ENCODE data around the gene MPHOSPH9.
"Not testable (repeated sequence)": the region's sequence is repeated elsewhere in the genome, so short reads cannot be mapped to it uniquely, and the experiment has no call there.

Gene MPHOSPH9

GRCh38 chr12:123260081-123260480 lies 27.1 kb upstream of the MPHOSPH9 start:
- no peak for TF ChIP-seq CTCF (conservative IDR thresholded peaks at IDR 0.05; ENCODE audit: control insufficient read depth, insufficient read depth, low read depth, low read length)
- no peak overlapping the region for H3K4me3 ChIP-seq (ENCODE audit: control insufficient read depth, low read depth, low read length)
- no peak for DNase-seq (ENCODE audit: low read depth)

DNA sequence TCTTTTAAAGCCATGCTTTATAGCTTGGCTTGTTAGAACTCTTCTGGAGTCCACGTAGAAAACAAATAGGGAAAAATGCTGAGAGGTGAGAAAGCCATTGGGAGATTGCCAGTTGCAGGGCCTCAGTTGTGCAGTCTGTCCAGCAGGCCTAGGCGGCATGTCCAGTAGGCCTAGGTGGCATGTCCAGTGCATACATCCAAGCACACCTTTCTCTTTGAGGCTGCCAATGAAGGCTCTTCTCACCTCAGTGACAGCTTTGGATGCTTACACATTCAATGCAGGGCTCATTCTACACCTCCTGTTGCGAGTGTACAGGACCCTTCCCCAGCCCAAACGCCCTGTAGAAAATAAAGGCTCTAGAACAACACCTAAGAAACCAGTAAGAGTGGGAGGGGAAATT lies 25.7 kb upstream of the MPHOSPH9 start:
- no peak overlapping the region for H3K4me3 ChIP-seq (ENCODE audit: control insufficient read depth, low read depth, low read length)
- TF ChIP-seq CTCF (conservative IDR thresholded peaks at IDR 0.05; ENCODE audit: control insufficient read depth, insufficient read depth, low read depth, low read length), result no peak
- DNase-seq (ENCODE audit: low read depth), result no peak

GRCh38 chr12:123254853-123255446 lies 22.0 kb upstream of the MPHOSPH9 start:
- no peak overlapping the region for H3K4me3 ChIP-seq (ENCODE audit: control insufficient read depth, low read depth, low read length)
- no peak for DNase-seq (ENCODE audit: low read depth)
- TF ChIP-seq CTCF (conservative IDR thresholded peaks at IDR 0.05; ENCODE audit: control insufficient read depth, insufficient read depth, low read depth, low read length), result no peak

DNA sequence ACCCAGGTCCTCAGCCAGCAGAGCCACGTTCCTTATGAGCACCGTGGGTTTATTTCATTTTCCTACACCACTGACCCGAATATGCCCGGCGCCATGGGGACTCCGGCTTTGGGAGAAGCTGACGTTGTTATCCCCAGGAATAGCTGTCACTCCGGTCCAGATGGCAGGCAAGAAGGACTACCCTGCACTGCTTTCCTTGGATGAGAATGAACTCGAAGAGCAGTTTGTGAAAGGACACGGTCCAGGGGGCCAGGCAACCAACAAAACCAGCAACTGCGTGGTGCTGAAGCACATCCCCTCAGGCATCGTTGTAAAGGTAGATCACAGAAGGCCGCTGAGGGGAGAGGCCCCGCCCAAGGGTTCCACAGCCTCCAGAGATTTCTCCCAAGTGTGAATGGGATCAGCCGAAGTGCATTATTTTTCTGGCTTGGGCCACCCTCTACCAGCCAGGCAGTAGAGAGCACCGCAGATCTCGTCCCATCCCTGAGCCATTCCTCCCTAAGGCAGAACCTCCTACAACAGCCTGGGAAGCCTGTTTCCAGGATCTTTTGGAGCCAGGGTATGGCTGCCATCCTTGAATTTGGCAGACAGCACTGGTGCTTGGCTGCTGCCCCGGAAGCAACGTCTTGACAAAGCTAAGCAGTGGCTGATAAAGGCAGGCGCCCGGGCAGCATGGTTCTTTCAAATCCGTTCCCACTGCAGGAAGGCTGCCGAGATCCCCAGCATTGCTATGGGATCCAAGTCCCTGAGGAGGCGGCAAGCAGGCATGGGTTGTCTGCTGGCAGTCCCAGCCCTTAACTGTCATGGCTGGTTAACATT lies 20.9 kb upstream of the MPHOSPH9 start:
- no peak for DNase-seq (ENCODE audit: low read depth)
- TF ChIP-seq CTCF (conservative IDR thresholded peaks at IDR 0.05; ENCODE audit: control insufficient read depth, insufficient read depth, low read depth, low read length), result no peak
- H3K4me3 ChIP-seq (ENCODE audit: control insufficient read depth, low read depth, low read length), result no peak overlapping the region

GRCh38 chr12:123252365-123252764 lies 19.4 kb upstream of the MPHOSPH9 start:
- not testable (repeated sequence) for DNase-seq (ENCODE audit: low read depth); H3K4me3 ChIP-seq (ENCODE audit: control insufficient read depth, low read depth, low read length)

DNA sequence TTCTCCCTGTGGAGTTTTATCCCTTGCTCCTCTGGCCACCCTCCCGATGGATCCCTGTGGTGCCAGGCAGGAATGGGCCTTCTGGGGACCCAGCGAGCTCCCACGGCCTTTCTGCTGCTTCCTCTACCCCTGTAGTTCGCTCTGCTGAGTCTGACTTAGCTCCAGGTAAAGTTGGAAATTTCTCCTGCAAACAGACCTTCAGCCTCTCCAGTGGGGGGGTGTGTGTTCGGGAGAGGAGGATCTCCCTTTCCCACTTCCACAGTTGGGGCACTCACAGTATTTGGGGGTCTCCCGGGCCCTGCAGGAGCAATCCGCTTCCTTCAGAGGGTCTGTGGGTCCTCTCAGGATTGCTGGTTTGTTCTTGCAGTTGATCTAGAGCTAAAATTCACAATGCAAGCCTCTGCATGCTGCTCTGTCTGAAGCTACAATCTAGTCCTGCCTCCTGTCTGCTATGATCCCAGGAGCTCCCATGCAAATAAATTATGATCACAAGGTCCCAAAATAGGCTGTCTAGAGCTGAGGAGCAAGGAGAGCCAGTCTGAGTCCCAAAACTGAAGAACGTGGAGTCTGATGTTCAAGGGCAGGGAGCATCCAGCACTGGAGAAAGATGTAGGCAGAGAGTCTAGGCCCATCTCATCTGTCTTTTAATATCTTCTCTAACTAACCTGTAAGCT lies 18.6 kb upstream of the MPHOSPH9 start:
- no peak for DNase-seq (ENCODE audit: low read depth)
- no peak overlapping the region for H3K4me3 ChIP-seq (ENCODE audit: control insufficient read depth, low read depth, low read length)
- TF ChIP-seq CTCF (conservative IDR thresholded peaks at IDR 0.05; ENCODE audit: control insufficient read depth, insufficient read depth, low read depth, low read length), result no peak
